H54 (cell line): ENCODE measurements around the gene OXCT2.

Experiments
- DNase-seq: peaks from one replicate; pipeline ENCODE4 v3.0.0; 2011; ENCODE audit warnings: low spot score, mixed read lengths; ENCODE audit not compliant: insufficient read length
- FAIRE-seq: peaks from 3 replicates; lab custom pipeline; 2011; peaks lifted over from hg19 to GRCh38; lab: Jason Lieb, UNC
- POLR2A ChIP-seq: IDR thresholded peaks from 2 replicates; pipeline ENCODE4 v1.6.1; 2011; ENCODE audit warnings: low read depth, mild to moderate bottlenecking, low read length

Gene OXCT2

DNA sequence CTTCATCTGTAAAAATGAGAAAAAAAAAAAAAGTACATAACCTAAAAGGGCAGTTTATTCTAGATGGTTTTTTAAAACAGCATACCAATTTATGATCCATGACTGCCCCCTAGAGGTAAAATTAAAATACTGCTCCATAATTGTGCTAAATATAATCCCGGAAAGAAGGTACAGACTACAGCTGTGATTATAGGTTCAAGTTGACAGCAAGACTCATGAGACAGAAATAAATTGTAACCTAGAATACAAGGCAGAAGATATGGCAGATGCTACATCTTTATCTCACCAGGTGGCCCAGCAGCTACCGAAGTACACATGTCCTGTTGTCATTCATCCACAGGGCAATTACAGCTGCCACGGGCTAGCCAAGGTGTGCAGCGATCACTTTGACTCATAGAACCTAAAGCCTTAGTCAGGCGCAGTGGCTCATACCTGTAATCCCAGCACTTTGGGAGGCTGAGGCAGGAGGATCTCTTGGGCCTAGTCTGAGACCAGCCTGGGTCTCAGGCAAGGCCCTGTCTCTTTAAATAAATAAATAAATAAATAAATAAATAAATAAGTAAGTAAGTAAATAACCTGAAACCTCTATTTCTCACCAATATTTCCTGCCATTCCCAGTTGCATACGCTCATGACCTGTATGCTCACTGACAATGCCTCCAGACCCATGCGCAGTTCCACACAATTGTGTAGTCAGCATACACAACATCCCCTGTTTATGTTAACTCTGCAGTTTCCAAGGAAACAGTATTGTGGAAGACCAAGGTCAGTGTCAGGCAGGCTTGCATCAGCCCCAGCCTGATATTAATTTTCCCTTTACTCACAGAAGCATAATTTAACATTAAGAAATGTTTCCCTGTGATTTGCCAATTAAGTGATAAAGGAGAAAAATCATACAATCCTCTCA is 50.8 kb downstream of the OXCT2 start:
- FAIRE-seq = peak; percentile 84
- DNase-seq = no peak
- TF ChIP-seq POLR2A = no peak
